ENCODE measurements around the gene ARPC4. TPM values are rescaled to one million over a fixed set of nuclear protein-coding genes. Genes with fewer than 3 reads are reported as not detected.

The ARPC4 gene
- 73.9 TPM for polyA plus RNA-seq (ENCODE audit: insufficient read length)

DNA sequence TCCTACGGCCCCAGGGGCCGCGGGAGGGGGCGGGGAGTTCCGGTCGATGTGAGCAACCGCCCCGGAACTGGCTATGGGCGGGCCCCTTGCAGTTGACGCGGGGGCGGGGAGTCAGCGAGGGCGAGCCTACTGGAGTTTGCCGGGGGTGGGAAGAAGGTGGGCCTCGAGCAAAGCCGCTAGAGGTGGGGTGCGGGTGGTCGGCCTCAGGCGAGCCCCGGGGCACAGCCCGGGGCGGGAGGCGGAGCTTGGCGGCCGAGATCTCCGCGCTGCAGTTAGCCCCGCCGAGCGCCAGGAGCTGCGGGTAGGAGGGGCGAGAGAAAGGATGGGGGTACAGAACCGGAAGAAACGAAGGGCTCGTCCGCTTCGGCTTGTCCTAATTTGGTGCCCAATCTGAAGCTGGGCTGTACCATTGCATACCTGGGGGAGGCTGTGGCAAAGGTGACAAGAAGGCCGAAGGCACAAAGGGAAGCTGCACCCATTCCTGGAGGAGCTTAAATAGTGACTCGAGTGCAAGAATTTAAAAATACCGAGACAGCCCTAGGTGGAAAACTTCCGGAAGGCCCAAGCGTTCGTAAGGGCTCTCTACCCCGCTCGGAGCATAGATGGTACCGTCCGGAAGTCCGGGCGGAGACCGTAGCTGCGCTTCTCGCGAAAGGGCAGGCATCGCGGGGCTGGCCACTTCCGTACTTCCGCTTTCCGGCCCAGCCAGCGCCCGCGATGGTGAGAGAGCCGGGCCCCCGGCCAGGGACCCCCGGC lies at the start of gene ARPC4, which contains the start of gene TADA3:
Gene ARPC4 (plus strand): TSS at position 678 of the 756 bp plus-strand sequence. CDS start 40 bp downstream, at position 718.
Gene TADA3 (minus strand): TSS at position 69 of the 756 bp plus-strand sequence. CDS start 1,007 bp downstream, outside the sequence.
- DNase-seq, result peak; percentile 94

DNA sequence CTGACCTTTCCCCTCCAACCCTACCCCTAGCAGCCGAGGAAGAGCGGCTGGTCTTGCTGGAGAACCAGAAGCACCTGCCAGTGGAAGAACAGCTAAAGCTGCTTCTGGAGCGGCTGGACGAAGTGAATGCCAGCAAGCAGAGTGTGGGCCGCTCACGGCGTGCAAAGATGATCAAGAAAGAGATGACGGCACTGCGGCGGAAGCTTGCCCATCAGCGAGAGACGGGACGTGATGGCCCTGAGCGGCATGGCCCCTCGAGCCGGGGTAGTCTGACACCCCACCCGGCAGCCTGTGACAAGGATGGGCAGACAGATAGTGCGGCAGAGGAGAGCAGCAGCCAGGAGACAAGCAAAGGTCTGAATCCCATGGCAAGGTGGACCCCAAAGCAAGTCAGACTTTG lies 49.3 kb upstream of the ARPC4 start:
- no peak for DNase-seq

DNA sequence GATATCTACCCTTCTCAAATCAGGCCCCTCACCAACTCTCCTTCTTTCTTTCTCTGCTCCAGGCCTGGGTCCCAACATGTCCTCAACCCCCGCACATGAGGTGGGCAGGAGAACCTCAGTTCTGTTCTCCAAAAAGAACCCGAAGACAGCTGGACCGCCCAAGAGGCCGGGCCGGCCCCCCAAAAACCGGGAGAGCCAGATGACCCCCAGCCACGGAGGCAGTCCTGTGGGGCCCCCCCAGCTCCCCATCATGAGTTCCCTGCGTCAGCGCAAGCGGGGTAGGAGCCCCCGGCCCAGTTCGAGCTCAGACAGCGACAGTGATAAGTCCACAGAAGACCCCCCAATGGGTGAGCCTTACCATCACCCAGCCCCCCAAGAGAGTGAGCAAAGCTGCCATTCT lies 48.7 kb upstream of the ARPC4 start:
- DNase-seq, result no peak

DNA sequence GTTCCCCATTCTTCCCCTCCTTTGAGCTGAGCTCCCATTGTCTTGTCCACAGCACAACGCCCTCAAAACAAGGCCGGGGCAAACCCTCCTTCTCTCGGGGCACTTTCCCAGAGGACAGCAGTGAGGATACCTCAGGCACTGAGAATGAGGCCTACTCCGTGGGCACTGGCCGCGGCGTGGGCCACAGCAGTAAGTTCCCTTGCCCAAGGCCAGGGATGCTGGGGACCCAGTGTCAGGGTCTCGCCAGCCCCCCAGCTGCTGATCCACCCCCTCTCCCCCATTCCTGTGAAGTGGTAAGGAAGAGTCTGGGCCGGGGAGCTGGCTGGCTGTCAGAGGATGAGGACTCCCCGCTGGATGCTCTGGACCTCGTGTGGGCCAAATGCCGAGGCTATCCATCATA lies 47.4 kb upstream of the ARPC4 start:
- no peak for DNase-seq

DNA sequence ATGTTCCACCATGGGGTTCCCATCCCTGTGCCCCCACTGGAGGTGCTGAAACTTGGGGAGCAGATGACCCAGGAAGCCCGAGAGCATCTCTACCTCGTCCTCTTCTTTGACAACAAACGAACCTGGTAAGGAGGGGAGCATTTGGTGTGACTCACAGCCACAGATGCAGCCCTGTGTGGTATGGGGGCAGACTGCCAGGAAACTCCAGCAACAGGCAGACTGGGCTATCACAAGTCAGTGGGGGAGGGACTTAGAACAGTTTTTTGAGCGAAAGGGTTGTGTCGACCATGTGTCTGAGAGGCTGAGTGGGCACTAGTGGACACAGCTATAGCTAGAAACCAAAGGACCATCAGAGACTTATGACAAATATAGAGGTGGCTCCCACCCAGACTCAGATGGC lies 46.6 kb upstream of the ARPC4 start:
- no peak for DNase-seq

DNA sequence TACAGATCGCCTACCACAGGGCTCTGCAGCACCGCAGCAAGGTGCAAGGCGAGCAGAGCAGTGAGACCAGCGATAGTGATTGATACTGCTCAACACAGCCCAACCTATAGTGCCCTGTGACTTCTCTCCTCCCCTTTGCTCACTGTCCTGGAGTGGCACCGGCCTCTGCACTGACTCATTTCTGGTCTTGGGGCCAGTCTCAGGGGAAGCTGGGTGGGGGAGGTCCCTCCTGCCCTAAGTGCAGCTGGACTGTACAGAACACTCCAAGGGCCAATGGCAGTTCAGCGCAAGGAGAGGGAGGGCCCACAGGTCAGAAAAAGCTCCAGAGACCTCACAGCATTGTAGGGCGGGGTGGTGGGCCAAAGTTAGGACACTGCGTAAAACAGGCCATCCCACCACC lies 45.6 kb upstream of the ARPC4 start:
- DNase-seq, result no peak

DNA sequence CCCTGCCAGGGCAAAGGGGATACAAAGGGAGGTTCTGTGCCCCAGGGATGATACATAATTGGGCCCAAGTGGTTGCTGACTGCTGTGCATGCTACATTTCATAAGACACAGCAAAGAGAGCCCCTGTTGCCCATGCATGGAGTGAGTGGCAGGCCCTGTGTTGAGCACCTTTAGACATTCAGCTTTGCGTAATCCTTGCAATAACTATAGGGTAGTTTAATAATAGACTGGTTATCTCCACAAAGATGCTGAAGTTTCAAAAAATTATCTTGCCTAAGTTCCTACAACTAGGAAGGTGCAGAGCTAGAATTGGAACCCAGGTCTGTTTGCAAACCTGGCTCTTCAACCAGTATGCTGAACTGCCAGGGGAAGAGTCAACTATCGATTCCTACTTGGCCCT lies 44.9 kb upstream of the ARPC4 start:
- no peak for DNase-seq

DNA sequence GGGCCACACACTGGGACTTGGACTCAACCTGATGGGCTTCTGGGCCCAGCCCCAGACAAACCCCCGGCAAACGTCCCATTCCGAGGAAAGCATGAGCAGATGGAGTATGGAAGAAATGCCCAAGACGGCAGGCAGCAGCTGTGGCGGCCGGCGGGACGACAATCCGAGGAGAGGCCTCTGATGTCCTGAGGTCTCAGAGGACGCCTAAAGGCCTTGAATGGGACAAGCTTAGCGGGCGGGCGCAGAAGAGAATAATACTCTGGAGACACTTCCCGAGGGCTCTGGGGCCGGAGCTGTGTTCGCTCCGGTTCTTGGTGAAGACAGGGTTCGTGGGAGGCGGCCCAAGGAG lies 43.6 kb upstream of the ARPC4 start:
- no peak for DNase-seq

DNA sequence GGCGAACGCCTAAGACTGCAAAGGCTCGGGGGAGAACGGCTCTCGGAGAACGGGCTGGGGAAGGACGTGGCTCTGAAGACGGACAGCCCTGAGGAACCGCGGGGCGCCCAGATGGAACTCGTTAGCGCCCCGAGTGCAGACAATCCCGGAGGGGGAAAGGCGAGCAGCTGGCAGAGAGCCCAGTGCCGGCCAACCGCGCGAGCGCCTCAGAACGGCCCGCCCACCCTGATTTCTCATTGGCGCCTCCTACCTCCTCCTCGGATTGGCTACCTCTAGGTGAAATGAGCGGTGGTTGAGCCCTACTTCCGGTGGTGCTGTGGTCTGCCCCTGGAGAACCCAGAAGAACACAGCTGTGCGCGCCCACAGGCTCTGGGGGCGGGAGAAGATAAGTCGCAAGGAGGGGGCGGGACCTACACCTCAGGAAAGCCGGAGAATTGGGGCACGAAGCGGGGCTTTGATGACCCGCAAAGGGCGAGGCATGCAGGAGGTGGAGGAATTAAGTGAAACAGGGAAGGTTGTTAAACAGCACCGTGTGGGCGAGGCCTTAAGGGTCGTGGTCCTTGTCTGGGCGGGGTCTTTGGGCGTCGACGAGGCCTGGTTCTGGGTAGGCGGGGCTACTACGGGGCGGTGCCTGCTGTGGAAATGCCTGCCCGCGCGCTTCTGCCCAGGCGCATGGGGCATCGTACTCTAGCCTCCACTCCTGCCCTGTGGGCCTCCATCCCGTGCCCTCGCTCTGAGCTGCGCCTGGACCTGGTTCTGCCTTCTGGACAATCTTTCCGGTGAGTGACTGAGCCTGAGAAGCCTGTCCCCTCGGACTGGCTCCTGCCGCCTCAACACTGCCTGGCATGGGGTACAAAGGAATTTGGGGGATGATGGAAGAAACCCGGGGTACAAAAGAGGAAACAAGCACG lies 43.0 kb upstream of the ARPC4 start, which contains the start of gene OGG1:
Gene OGG1 (plus strand): TSS at position 308 of the 911 bp plus-strand sequence. CDS start 335 bp downstream, at position 643.
- peak; percentile 96 for DNase-seq

DNA sequence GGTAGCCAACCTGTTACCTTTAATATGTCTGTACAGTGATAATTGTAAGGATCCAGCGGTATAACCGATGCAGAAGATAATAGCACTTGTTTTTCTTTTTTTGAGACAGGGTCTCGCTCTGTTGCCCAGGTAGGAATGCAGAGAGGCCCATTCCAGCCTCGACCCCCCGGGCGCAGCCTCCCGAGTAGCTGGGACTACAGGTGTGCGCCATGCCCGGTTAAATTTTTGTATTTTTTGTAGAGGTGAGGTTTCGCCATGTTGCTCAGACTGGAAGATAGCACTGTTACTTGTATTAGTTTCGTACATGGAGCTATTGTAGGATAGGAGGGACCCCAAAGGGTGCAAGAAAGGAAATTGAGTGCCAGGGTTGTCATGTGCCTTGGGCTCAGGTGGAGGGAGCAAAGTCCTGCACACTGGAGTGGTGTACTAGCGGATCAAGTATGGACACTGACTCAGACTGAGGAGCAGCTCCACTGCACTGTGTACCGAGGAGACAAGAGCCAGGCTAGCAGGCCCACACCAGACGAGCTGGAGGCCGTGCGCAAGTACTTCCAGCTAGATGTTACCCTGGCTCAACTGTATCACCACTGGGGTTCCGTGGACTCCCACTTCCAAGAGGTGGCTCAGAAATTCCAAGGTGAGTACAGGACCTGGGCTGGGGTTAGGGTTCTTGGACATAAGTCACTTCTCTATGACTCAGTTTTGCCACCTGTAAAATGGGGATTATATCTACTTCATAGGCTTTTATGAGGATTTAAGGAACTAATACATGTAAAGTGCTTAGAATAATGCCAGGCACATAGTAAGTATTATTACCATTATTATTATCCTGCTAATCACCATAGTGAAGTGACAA lies 42.1 kb upstream of the ARPC4 start:
- DNase-seq, result no peak

DNA sequence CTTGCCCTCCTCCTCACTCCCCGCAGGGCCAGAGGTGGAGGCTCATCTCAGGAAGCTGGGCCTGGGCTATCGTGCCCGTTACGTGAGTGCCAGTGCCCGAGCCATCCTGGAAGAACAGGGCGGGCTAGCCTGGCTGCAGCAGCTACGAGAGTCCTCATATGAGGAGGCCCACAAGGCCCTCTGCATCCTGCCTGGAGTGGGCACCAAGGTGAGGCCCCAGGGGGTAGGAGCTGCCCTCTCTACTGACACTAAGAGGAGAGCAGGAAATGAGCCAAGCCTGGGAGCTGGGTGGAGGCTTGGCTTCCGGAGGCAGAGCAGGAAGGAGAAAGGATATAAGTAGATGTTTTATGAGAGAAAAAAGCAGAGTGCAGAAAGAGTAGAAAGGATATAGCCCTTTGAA lies 38.2 kb upstream of the ARPC4 start:
- DNase-seq, result no peak

DNA sequence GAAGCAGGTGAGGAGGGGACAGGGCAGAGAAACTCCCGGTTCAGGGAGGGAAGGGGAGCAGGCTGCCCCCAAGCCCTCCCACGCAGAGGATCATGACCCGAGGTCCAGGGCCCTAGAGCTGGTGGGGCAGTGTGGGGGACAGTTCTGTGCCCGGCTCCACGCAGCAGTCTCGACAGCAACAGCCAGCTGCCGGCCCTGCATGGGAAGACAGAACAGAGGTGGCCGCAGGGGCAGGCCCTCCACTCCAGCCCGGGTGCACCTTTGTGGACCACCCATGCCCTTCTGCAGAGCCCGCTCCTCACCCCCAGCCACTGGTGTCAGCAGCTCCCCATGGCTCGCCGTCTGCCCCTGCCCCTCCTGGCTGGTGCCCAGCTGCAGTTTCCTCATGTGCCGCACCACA lies 35.5 kb upstream of the ARPC4 start:
- no peak for DNase-seq

DNA sequence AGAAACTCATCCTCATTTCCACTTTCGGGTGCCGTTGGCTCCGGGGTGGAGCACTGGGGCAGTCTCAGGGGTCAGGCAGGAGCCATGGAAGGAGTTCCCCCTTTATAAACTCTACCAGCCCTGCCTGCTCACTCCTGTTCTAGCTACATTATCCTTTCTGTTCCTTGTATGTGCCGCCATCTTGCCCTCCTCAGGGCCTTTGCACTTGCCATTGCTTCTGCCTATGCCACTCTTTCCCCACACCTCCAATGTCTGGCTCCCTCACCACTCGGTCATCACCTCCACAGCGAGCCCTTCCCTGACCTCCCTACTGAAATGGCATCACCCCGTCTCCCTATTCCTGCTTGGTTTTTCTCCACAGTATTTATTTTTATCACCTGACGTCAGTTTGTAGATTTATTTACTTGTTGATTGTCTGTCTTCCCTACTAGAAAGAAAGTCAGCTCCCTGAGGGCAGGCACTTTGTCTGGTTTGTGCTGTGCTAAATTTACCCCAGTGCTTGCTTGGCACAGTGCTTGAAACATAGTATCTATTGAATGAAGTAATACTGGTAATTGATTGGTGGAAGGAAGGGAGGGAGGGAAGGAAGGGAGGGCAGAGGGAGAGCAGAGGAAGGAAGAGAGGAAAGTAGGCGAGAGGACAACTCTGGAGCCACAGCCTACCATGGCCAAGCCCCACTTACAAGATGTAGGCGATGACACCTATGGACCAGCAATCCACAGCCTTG lies 31.9 kb upstream of the ARPC4 start:
- no peak for DNase-seq

DNA sequence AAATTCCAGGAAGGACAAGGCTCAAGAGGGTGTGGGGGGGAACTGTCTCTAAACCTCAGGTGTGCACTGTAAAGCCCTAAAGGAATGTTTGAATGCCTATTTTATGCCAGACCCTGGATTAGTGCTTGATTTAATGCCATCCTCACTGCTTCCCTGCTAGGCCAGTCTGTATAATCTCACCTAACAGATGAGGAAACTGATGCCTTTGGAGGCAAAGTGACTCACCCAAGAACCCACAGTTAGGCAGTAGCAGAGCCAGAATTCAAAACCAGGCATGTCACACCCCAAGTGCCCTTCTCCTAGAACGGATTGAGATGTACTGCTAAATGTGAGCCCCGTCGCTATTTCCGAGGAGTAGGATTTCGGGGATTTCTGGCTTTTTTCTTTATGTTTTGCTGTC lies 31.0 kb upstream of the ARPC4 start:
- DNase-seq, result no peak

DNA sequence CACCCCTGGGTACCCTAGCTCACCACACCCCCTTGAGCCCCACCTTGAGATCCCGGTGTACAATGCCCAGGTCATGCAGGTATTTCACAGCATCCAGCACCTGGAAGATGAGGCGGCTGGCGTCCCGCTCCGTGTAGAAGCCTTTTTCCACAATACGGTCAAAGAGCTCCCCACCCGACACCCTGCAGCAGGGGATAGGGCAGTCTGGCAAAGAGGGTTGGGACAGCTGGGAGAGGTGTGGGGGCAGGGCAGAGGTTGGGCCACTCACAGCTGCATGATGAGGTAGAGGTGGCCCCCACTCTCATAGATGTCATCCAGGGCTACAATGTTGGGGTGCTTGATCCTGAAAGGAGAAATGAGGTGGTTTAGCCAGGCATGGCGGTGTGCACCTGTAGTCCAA lies 30.0 kb upstream of the ARPC4 start:
- no peak for DNase-seq

DNA sequence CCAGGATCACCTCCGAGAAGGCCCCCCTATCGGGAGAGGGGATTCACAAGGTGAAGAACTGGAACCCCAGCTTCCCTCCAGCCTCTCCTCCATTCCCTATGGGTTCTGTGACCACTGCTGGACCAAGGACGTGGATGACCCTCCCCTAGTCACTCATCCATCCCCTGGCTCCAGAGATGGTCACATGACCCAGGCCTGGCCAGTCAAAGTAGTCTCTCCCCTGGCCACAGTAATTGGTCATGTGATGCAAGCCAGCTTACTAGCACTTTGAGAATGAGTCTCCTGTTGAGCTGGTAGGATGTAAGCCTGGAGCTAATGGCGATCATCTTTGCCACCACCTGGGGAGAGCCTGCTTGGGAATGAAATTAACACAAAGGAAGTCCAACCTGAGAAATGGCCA lies 27.0 kb upstream of the ARPC4 start:
- no peak for DNase-seq

DNA sequence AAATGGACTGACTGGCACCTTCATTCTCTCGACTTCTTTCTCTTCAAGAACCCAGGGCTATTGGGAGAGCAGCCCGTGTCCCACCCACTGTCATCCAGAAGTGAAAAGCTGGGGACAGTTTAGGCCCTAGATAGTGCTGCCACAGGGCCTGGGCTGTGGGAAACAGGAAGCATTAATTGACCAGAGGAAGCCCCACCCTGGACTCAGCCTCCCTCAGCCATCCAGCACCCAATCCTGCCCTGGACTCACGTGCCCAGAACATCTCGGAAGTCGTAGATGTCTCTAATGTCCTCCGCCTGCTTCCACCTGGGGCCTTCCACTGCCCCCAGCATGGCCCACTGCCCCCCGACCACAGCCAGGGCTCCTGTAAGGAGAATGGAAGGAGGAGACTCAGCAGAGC lies 25.5 kb upstream of the ARPC4 start:
- no peak for DNase-seq

DNA sequence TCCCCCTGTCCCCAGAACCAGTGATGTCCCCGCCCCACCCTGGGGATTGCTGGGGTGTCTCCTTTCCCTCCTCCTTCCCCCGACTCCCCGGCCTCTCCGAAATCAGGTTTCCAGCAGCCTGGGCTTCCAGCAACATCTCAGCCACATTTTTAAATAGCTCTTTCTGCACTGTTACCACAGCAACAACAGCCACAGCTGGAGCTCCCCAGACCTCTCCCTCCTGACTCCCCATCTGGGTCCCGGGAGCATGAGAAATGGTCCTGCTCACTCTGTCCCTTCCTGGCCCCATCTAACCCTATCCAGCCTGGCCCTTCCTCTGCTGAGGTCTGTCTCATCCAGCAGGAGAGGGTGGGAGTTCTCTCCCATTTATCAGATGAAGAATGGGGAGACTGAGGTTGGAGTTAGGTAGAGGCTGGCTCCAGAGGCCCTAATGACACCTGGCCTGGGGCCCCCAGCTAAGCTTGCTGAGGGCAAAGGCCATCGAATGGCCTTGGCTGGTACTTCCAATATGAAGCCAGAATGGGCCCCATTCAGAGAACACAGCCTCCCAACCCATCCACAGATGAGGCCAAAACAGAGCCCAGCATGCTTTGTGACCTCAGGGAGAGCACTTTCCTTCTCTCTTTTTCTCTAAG lies 24.6 kb upstream of the ARPC4 start:
- no peak for DNase-seq

DNA sequence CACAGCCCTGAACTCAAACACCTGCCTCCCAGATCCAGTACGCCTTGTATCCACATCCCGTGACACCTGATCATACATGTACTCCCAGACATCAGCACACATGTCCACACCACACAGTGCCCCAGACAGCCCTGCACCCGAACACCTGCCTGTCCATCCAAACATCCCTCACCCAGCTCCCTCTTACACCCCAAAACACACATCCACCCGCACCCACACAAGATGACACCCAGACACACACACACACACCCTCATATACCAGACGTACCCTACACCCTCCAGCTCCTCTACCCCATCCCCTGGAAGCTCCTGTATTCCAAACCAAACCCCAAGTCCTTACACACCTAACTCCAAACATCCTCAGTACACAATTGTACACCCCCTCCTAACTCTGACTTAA lies 23.9 kb upstream of the ARPC4 start:
- no peak for DNase-seq

DNA sequence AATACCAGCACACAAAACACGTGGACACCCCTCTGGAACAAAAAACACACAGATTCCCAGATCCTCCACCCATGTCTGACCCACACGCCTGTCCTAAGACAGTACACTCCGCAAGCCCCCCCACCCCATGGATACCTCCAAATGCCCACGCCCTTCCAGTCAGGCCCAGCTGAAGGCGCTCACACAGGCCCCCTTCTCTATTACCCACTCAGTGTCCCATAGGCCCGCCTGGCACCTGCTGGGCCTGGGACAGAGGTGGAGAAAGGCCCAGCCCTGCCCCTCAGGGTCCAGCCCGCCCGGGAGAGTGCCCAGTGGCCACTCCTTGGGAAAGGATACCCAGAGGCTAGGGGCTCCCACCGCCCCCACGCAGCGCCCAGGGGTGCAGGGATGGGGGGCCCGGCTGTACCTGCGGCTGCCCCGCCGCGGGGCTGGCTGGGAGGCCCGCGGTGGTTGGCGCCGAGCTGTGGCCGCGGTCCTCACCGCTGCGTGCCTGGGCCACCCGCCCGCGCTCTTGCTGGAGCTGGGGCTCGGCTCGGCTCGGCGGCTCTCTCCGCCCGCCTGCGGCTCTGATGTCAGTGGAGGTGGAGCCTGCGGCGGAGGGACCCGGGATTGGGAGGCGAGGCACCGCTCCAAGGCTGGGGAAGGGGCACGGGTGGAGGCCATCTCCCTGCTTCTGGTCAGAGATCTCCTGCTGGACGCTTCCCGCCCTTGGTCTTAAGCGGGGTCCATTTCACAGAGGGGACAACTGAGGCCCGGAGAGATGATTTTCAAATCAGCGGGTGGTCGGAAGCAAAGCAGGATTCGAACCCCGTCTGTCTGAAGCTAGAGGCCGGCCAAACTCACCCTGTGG lies 23.2 kb upstream of the ARPC4 start, which contains the start of gene CAMK1:
Gene CAMK1 (minus strand): TSS at position 522 of the 850 bp plus-strand sequence. CDS start 2,198 bp downstream, outside the sequence.
- DNase-seq, result peak; percentile 85

Data from hindlimb muscle (tissue), 1 donor.